Subcutaneous adipose tissue (tissue), 4 donors: ENCODE measurements around the gene STK39. TPM values are rescaled to one million over a fixed set of nuclear protein-coding genes. Genes with fewer than 3 reads are reported as not detected.

ENCODE experiments used
- total RNA-seq, 4 donors: library from RNA; depleted of rRNA; stranded (reverse); fragments of >200 nt; gene quantifications; one replicate each; pipeline ENCODE4 v1.1.0, GENCODE V29; 2016
- TF ChIP-seq, protein P1 (sequence below): fragments of 450-650 bp; IDR thresholded peaks from one replicate; pipeline ENCODE4 v1.5.1; 2016; ENCODE audit warnings: low read depth, mild to moderate bottlenecking, control low read depth, antibody characterized with exemption, moderate library complexity

The STK39 gene
- total RNA-seq, 4 donors from 2014 or later: 40.1 to 68.6 (median 56.5) TPM

DNA sequence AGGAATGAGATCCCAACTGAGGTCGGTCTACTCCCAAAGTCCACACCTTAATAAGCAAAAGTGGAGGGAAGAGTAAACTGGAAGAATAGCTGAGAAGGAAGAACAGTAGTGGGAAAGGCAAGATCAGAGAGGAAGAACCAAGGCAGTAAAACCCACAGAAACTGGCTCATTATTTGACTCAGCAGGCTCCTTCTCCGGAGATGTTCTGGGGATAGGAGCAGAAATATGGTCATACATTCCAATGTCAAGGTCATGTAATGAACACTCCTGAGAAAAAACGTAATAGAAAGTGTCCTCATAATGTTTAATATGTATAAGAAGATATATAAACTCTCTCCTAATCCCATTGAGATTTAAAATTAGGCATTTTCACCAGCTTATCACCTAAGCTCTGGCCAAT is 39.5 kb downstream of the STK39 start:
- TF ChIP-seq, protein P1, sequence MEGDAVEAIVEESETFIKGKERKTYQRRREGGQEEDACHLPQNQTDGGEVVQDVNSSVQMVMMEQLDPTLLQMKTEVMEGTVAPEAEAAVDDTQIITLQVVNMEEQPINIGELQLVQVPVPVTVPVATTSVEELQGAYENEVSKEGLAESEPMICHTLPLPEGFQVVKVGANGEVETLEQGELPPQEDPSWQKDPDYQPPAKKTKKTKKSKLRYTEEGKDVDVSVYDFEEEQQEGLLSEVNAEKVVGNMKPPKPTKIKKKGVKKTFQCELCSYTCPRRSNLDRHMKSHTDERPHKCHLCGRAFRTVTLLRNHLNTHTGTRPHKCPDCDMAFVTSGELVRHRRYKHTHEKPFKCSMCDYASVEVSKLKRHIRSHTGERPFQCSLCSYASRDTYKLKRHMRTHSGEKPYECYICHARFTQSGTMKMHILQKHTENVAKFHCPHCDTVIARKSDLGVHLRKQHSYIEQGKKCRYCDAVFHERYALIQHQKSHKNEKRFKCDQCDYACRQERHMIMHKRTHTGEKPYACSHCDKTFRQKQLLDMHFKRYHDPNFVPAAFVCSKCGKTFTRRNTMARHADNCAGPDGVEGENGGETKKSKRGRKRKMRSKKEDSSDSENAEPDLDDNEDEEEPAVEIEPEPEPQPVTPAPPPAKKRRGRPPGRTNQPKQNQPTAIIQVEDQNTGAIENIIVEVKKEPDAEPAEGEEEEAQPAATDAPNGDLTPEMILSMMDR: no peak

DNA sequence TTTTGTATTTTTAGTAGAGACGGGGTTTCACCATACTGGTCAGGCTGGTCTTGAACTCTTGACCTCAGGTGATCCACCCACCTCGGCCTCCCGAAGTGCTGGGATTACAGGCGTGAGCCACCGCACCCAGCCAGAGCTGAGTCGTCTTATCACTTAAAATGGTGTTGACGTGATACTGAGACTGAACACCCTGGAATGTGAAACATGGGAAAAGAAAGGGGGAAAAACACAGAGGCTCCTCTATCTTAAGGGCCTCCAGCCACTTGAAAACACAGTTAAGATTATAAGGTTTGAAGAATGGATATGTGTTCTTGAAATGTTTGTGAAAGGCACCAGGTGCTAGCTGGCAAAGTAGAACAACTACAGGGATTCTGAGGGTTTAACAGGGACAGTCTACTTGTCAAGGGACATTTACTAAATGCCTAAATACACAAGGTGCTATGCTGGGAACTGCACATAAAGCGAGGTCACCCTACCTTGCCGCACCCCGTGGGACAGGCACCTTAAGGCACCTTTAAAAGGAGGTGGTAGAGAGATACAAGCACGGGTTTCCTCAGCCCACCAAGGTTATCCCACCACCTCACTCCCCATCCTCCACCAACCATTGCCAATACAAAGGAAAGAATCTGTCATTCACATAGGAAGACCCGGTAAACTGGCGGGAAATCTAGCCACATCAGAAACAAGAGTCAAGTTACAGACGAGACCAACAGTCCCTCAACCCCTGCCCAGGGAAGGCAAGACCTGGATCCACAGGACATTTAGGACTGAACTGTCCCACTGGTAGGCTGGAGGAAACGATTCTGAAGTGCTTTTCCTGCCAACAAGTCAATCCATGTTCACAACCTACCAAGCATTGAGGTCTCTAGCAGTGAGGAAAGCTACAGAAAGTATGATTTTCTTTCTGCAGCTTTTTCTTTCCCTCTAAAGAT is 43.4 kb downstream of the STK39 start:
- TF ChIP-seq, protein P1: no peak

DNA sequence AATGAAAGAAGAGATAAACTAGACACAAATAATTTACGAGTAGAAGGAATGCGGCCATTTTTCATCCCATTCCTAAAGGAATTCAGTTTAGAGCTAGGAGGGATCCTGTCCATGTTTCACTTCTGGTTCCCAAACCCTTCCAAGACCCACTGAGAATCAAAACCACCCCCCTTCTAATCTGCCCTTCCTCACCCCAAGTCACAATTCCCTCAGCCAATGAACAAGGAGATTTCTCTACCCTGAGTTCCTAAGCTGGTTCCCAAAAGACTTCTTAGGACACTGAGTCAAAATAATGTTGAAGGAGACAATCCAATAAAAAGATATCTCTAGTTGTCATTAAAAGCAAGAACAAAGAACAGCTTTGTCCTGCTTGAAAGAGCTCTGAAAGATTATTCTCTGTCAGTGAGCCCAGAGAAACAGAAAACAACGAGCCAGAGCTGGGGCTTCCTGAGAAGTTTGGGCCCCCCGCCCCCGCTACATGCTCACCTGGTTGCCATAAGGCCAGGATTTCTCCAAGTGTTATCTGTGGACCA is 45.7 kb downstream of the STK39 start:
- TF ChIP-seq, protein P1: no peak

DNA sequence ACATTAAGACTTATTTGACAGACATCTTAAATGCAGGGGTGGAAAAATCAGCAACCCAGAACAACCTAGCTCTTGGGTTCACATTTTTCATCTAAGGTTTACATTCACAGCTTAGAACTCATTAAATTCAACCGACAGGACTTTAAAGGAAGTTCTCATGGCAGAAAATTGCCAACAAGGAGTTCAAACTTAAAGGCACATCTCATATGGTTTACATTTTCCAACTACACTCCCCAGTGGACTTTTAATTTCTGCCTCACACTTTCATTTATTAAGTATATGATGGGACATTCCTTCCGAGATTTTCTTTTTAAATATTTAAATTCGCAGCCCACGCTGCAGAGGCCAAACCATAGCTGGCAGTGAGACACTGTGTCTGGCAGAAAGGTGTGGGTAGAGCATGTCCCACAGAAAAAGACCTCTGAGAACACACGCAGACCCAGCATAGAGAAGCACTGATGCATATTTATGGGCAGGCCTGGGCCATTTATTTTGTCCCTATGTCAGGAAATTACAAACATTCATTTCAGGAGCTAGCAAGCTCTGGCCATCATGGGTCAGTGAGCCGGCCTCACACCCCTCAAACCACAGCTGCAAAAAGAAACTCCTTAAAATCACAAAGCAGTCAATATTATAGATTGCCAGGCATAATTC is 46.3 kb downstream of the STK39 start:
- TF ChIP-seq, protein P1: no peak

DNA sequence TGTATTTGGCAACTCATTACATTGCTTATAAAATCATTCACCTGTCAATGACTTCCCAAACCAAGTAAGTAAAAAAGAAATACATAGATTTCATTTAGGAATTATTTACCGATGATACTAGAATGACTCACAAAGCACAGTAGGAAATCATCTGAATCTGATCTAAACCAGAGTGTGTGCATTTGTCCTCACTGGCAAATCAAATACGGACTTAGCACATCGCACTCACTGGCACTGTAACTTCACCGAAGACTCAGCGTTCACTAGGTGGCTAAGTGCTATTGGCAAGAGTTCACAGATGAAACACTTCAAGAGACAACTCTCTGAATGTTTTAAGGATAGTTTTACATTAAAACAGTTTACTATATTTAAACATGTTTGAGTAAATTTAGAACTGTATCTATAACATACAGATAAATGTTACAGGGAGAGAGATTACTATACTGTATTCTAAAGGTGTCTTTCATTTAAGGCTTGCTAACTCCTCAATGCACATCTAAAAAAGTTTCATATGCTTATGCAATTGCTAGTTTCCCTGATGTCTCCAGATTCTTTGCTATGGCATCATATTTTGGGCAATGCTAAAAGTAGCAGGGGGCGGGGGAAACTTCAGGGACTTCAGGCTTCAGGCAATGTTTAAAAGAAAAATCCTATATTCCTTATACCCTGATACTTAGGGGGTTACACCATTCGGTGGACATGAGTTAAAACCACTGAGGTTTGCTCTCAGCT is 48.8 kb downstream of the STK39 start:
- TF ChIP-seq, protein P1: no peak

DNA sequence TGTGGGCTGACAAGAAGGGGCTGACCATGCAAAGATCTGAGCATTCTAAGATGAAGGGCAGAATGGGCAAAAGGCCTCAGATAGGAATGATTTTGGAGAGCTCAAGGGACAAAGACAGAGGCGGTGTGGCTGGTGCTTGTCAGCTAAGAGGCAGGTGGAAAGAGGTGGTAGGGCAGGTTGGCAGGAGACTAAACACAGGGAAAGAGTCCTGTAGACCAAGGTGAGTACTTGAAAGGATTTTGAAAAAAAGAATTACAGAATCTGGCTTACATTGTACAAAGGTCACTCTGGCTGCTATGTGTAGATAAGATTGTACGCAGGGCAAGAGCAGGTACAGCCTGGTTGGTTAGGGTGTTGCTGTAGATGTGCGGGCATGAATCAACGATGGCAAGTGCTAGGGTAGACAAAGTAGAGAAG is 50.6 kb downstream of the STK39 start:
- TF ChIP-seq, protein P1: no peak
